IMR-90 (cell line): ENCODE data around the gene ABTB2.

Source experiments
- CTCF ChIP-seq: conservative IDR thresholded peaks from 2 replicates; pipeline ENCODE4 v1.5.1; 2012; ENCODE audit warnings: mild to moderate bottlenecking, low read depth, low read length, improper control_type of control experiment
- MXI1 ChIP-seq: IDR thresholded peaks from 2 replicates; pipeline ENCODE4 v1.6.1; 2012; ENCODE audit warnings: low read depth, mild to moderate bottlenecking, low read length, moderate library complexity, borderline replicate concordance
- NFE2L2 ChIP-seq: fragments of 150-350 bp; IDR thresholded peaks from 2 replicates; pipeline ENCODE4 v1.6.1; 2016; ENCODE audit warnings: low read depth, mild to moderate bottlenecking, low read length
- POLR2A ChIP-seq: IDR thresholded peaks from 2 replicates; pipeline ENCODE4 v1.6.1; 2012; ENCODE audit warnings: mild to moderate bottlenecking, low read depth, low read length
- RFX5 ChIP-seq: IDR thresholded peaks from 2 replicates; pipeline ENCODE4 v1.8.0; 2012; ENCODE audit warnings: low read depth, mild to moderate bottlenecking, low read length, moderate library complexity
- TF ChIP-seq, protein P1 (sequence below): fragments of 150-350 bp; IDR thresholded peaks from 2 replicates; pipeline ENCODE4 v1.6.1; 2017; ENCODE audit warnings: mild to moderate bottlenecking, antibody characterized with exemption, low read length, low read depth

- TF ChIP-seq, protein P1, sequence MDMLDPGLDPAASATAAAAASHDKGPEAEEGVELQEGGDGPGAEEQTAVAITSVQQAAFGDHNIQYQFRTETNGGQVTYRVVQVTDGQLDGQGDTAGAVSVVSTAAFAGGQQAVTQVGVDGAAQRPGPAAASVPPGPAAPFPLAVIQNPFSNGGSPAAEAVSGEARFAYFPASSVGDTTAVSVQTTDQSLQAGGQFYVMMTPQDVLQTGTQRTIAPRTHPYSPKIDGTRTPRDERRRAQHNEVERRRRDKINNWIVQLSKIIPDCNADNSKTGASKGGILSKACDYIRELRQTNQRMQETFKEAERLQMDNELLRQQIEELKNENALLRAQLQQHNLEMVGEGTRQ, result no peak
- TF ChIP-seq POLR2A, result no peak
- no peak for TF ChIP-seq NFE2L2
- no peak for TF ChIP-seq CTCF
- no peak for TF ChIP-seq MXI1
- no peak for TF ChIP-seq RFX5
These were observed 11.8 kb downstream of the ABTB2 start for GRCh38 chr11:34345991-34346480.
